Astrocyte of the cerebellum (primary cell): ENCODE results near the gene RNF7.
"Not testable (repeated sequence)": the region's sequence is repeated elsewhere in the genome, so short reads cannot be mapped to it uniquely, and the experiment has no call there.

Experiments
- DNase-seq: peaks from one replicate; pipeline ENCODE4 v3.0.0-alpha.2; 2011; ENCODE audit warnings: low read depth
- H3K4me3 ChIP-seq: 2 replicates; pipeline ENCODE4 v1.5.1; 2011; ENCODE audit warnings: mild to moderate bottlenecking, low read depth, low read length, moderate library complexity
- CTCF ChIP-seq: IDR thresholded peaks from 2 replicates; pipeline ENCODE4 v1.5.1; 2012; ENCODE audit warnings: low read length, low read depth, moderate library complexity, mild to moderate bottlenecking; ENCODE audit errors: missing control alignments
- in situ Hi-C: cut with HindIII; loops from 2 replicates; pipeline ENCODE4 v1.10.0; 2017; ENCODE audit warnings: low sequenced_read_pairs

The RNF7 gene

GRCh38 chr3:141738022-141738890, at the start of gene RNF7:
Gene RNF7, plus strand, starts transcription at chr3:141738298. Its CDS starts 44 bp downstream, at chr3:141738342.
- peak within 1 kb of the TSS; percentile 86 for H3K4me3 ChIP-seq
- DNase-seq = peak; percentile 80
- peak; percentile 88 for TF ChIP-seq CTCF
- in situ Hi-C loops = no loop called here

DNA sequence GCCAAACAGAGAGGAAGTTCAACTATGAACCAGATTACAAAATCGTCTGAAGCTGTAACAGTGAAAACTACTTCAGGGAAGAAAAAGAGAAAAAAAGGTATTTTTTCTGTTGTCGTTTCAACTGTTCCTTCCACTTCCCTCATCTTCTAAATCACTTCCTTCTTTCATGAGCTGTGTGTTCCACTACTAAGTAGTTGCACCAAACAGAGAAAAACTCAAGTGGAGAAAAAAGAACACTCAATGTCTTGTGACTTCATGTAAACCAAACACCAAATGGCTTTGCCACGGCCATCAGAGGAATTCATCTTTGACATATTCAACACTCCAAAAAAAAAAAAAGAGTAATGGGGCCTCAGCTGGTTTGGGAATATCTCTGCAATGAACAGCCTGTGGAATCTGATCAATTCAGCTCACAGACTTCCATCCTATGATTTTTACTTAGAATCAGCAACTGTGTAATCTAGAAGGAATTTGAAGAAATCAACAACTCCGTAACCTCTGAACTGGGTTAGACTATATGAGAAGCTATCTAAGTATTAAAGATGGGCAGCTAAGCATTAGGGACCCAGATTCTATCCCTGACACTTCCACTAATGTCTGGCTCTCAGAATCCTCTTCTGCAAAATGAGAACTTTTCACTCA, 47.5 kb upstream of the RNF7 start:
- no peak for TF ChIP-seq CTCF
- no peak for DNase-seq
- in situ Hi-C loops = no loop called here
- H3K4me3 ChIP-seq = no peak overlapping the region

- H3K4me3 ChIP-seq, DNase-seq, in situ Hi-C loops: not testable (repeated sequence)
Observed at GRCh38 chr3:141691471-141691870, 46.6 kb upstream of the RNF7 start.

GRCh38 chr3:141692973-141693372, 45.1 kb upstream of the RNF7 start:
- in situ Hi-C loops, H3K4me3 ChIP-seq, DNase-seq: not testable (repeated sequence)

GRCh38 chr3:141699324-141699723, 38.8 kb upstream of the RNF7 start:
- no peak overlapping the region for H3K4me3 ChIP-seq
- TF ChIP-seq CTCF = no peak
- in situ Hi-C loops = no loop called here
- DNase-seq = no peak

- no peak overlapping the region for H3K4me3 ChIP-seq
- TF ChIP-seq CTCF = no peak
- in situ Hi-C loops = no loop called here
- no peak for DNase-seq
Observed at GRCh38 chr3:141699897-141700296, 38.2 kb upstream of the RNF7 start.

DNA sequence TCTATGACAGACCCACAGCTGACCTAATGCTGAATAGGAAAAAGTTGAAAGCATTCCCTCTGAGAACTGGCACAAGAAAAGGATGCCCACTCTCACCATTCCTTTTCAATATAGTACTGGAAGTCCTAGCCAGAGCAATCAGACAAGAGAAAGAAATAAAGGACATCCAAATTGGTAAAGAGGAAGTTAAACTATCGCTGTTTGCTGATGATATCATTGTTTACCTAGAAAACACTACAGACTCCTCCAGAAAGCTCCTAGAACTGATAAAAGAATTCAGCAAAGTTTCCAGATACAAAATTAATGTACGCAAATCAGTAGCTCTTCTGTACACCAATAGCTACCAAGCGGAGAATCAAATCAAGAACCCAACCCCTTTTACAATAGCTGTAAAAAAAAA, 34.7 kb upstream of the RNF7 start:
- DNase-seq, H3K4me3 ChIP-seq, in situ Hi-C loops: not testable (repeated sequence)

GRCh38 chr3:141707741-141708203, 30.3 kb upstream of the RNF7 start:
- no peak overlapping the region for H3K4me3 ChIP-seq
- peak; percentile 12 for DNase-seq
- no peak for TF ChIP-seq CTCF
- in situ Hi-C loops = no loop called here
